PC-3 (cell line): ENCODE results near the gene AKT1. TPM values are rescaled to one million over a fixed set of nuclear protein-coding genes. Genes with fewer than 3 reads are reported as not detected.

Experiments used
- ATAC-seq: fragments of 200-7000 bp; cut with Tn5 transposase; 2 replicates; pipeline ENCODE4 v1.9.1; 2020; ENCODE audit warnings: mild to moderate bottlenecking, moderate library complexity
- BruUV-seq: library from RNA; stranded (reverse); fragments of 400-500 nt; replicated peaks from 2 replicates; lab custom pipeline; 2021; lab: Mats Ljungman, UMichigan
- CTCF ChIA-PET: fragments of 300-600 bp; sonication (Branson Sonifier 250); formaldehyde crosslinking; loops from one replicate; lab custom pipeline; 2022; ENCODE audit warnings: antibody characterized with exemption; lab: Charles Lee
- POLR2A ChIA-PET: fragments of 300-600 bp; sonication (Branson Sonifier 250); formaldehyde crosslinking; loops from one replicate; lab custom pipeline; 2022; ENCODE audit warnings: antibody characterized with exemption; ENCODE audit not compliant: unreplicated experiment; lab: Charles Lee
- DNase-seq: peaks from one replicate; pipeline ENCODE4 v3.0.0-alpha.2; 2015
- H2AFZ ChIP-seq: fragments of 300-600 bp; sonication (generic); 2 replicates; pipeline ENCODE4 v1.6.0; 2016; ENCODE audit warnings: antibody characterized with exemption, low read length
- H3F3A ChIP-seq: fragments of 300-600 bp; sonication (generic); one replicate; pipeline ENCODE4 v1.6.0; 2017; ENCODE audit warnings: antibody characterized with exemption, low read length, control low read depth, mild to moderate bottlenecking; ENCODE audit not compliant: unreplicated experiment
- H3K27ac ChIP-seq: fragments of 300-600 bp; sonication (generic); 2 replicates; pipeline ENCODE4 v1.5.1; 2016; ENCODE audit warnings: mild to moderate bottlenecking, low read length
- H3K27me3 ChIP-seq: fragments of 300-600 bp; sonication (generic); 2 replicates; pipeline ENCODE4 v1.6.1; 2016; ENCODE audit warnings: low read length, mixed read lengths
- H3K36me3 ChIP-seq: fragments of 300-600 bp; sonication (generic); 2 replicates; pipeline ENCODE4 v1.6.1; 2016; ENCODE audit warnings: low read depth, mixed run types, low read length, mixed read lengths
- H3K4me1 ChIP-seq: fragments of 300-600 bp; sonication (generic); 2 replicates; pipeline ENCODE4 v1.5.1; 2016; ENCODE audit warnings: low read length; ENCODE audit not compliant: insufficient read depth
- H3K4me2 ChIP-seq: fragments of 300-600 bp; sonication (generic); 2 replicates; pipeline ENCODE4 v1.6.0; 2016; ENCODE audit warnings: low read length
- H3K4me3 ChIP-seq: fragments of 300-600 bp; sonication (generic); 2 replicates; pipeline ENCODE4 v1.5.1; 2016; ENCODE audit warnings: mild to moderate bottlenecking, low read length, mixed read lengths
- H3K79me2 ChIP-seq: fragments of 300-600 bp; sonication (generic); 2 replicates; pipeline ENCODE4 v1.6.1; 2017; ENCODE audit warnings: low read length, mixed read lengths
- H3K9ac ChIP-seq: fragments of 300-600 bp; sonication (generic); 2 replicates; pipeline ENCODE4 v1.6.0; 2016; ENCODE audit warnings: mild to moderate bottlenecking, low read length
- H3K9me2 ChIP-seq: fragments of 300-600 bp; sonication (generic); replicated peaks from 2 replicates; pipeline ENCODE4 v1.6.1; 2016; ENCODE audit warnings: mixed run types, low read length, mixed read lengths
- H3K9me3 ChIP-seq: fragments of 300-600 bp; sonication (generic); 2 replicates; pipeline ENCODE4 v1.6.1; 2016; ENCODE audit warnings: low read length, mixed read lengths
- H4K20me1 ChIP-seq: fragments of 300-600 bp; sonication (generic); 2 replicates; pipeline ENCODE4 v1.6.1; 2016; ENCODE audit warnings: low read length, mixed read lengths
- EZH2 ChIP-seq: fragments of 300-600 bp; sonication (generic); IDR thresholded peaks from one replicate; pipeline ENCODE4 v1.6.1; 2017; ENCODE audit warnings: antibody characterized with exemption, mild to moderate bottlenecking, low read length; ENCODE audit not compliant: unreplicated experiment
- EZH2phosphoT487 ChIP-seq: fragments of 300-600 bp; sonication (generic); IDR thresholded peaks from 2 replicates; pipeline ENCODE4 v1.6.1; 2018; ENCODE audit warnings: mild to moderate bottlenecking, antibody characterized with exemption, low read length, borderline replicate concordance
- intact Hi-C: fragments of 100-400 bp; cut with micrococcal nuclease; formaldehyde crosslinking; loops from 2 replicates; pipeline ENCODE4 v1.9.0; 2023
- total RNA-seq: library from RNA; depleted of rRNA; stranded (reverse); fragments of >200 nt; gene quantifications from 2 replicates; pipeline ENCODE4 v1.2.3, GENCODE V29; 2014
- TF ChIP-seq, protein P1 (sequence below): fragments of 300-600 bp; sonication (generic); conservative IDR thresholded peaks from 2 replicates; pipeline ENCODE4 v1.5.1; 2017; ENCODE audit warnings: antibody characterized with exemption, low read depth, mild to moderate bottlenecking, low read length

Gene AKT1
- total RNA-seq, 1 experiment from 2014 or later: 196 TPM

- Histone ChIP-seq H3K4me2 (no peak overlapping the region), H2AFZ (no peak overlapping the region), H3K9ac (no peak overlapping the region), H3F3A (no peaks in the 10 kb centered on the region), H4K20me1 (0 out of 2 replicates have a peak, but pooled peaks cover 3% of the 10 kb centered on the region), H3K9me2 (no peaks in the 10 kb centered on the region), H3K36me3 (peaks cover 27% of the 10 kb centered on the region), H3K4me3 (no peak overlapping the region), H3K27me3 (no peaks in the 10 kb centered on the region), H3K79me2 (no peaks in the 10 kb centered on the region), H3K27ac (no peak overlapping the region), H3K4me1 (no peaks in the 10 kb centered on the region), H3K9me3 (no peaks in the 10 kb centered on the region)
- no peak for ATAC-seq
- no peak for DNase-seq
- CTCF ChIA-PET: interaction anchor here (0.5 kb wide), 1 partner anchor 28 kb away, joined by 3 read pairs; no protein-coding TSS in a partner anchor
- TF ChIP-seq EZH2 (no peak), EZH2phosphoT487 (no peak)
- TF ChIP-seq, protein P1, sequence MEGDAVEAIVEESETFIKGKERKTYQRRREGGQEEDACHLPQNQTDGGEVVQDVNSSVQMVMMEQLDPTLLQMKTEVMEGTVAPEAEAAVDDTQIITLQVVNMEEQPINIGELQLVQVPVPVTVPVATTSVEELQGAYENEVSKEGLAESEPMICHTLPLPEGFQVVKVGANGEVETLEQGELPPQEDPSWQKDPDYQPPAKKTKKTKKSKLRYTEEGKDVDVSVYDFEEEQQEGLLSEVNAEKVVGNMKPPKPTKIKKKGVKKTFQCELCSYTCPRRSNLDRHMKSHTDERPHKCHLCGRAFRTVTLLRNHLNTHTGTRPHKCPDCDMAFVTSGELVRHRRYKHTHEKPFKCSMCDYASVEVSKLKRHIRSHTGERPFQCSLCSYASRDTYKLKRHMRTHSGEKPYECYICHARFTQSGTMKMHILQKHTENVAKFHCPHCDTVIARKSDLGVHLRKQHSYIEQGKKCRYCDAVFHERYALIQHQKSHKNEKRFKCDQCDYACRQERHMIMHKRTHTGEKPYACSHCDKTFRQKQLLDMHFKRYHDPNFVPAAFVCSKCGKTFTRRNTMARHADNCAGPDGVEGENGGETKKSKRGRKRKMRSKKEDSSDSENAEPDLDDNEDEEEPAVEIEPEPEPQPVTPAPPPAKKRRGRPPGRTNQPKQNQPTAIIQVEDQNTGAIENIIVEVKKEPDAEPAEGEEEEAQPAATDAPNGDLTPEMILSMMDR: no peak
- BruUV-seq: no TSS peak
- POLR2A ChIA-PET: no interaction called here
- intact Hi-C loops: no loop called here
Observed at GRCh38 chr14:104771374-104771773, 24.2 kb downstream of the AKT1 start.

DNA sequence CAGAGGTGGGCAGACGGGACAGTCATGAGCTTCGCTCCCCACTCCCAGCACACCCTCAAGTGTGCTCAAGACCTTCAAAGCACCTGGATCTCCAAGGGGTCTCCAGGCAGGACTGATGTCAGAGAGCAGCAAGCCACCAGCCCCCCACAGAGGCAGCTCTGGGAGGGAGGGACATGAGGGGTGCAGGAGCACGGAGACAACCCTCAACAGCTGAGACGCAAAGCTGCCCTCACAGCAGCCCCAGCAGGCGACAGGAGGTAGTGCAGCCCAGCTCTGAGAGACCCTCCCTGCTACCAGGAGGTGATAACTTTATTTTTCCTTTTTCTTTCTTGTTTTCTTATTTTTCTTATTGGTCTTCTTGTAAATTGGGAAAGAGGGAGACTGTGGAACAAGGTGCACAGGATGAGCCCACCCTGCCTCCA is 24.7 kb downstream of the AKT1 start:
- Histone ChIP-seq H3K9ac (no peak overlapping the region), H3K27me3 (no peaks in the 10 kb centered on the region), H3K4me1 (no peaks in the 10 kb centered on the region), H3K4me2 (no peak overlapping the region), H3K4me3 (no peak overlapping the region), H3K9me3 (no peaks in the 10 kb centered on the region), H3K79me2 (no peaks in the 10 kb centered on the region), H3K27ac (no peak overlapping the region), H3K9me2 (no peaks in the 10 kb centered on the region), H3K36me3 (peaks cover 27% of the 10 kb centered on the region), H3F3A (no peaks in the 10 kb centered on the region), H4K20me1 (0 out of 2 replicates have a peak, but pooled peaks cover 3% of the 10 kb centered on the region), H2AFZ (no peak overlapping the region)
- CTCF ChIA-PET: interaction anchor here (0.5 kb wide), 1 partner anchor 29 kb away, joined by 3 read pairs; no protein-coding TSS in a partner anchor
- no peak for TF ChIP-seq EZH2phosphoT487
- TF ChIP-seq, protein P1: peak; percentile 63
- no peak for TF ChIP-seq EZH2
- intact Hi-C loops: no loop called here
- ATAC-seq (no peak), DNase-seq (peak; percentile 38)
- POLR2A ChIA-PET: no interaction called here
- BruUV-seq: no TSS peak

- ATAC-seq: no peak
Observed at GRCh38 chr14:104770072-104770579, 25.4 kb downstream of the AKT1 start.

More at GRCh38 chr14:104770072-104770579, 25.4 kb downstream of the AKT1 start:
- Histone ChIP-seq H3K9me2 (no peaks in the 10 kb centered on the region), H3K27ac (no peak overlapping the region), H3F3A (no peaks in the 10 kb centered on the region), H3K79me2 (no peaks in the 10 kb centered on the region), H4K20me1 (0 out of 2 replicates have a peak, but pooled peaks cover 3% of the 10 kb centered on the region), H3K4me2 (no peak overlapping the region), H2AFZ (no peak overlapping the region), H3K36me3 (peaks cover 27% of the 10 kb centered on the region), H3K4me1 (no peaks in the 10 kb centered on the region), H3K9ac (no peak overlapping the region), H3K27me3 (no peaks in the 10 kb centered on the region), H3K9me3 (no peaks in the 10 kb centered on the region), H3K4me3 (no peak overlapping the region)
- TF ChIP-seq EZH2 (no peak), EZH2phosphoT487 (no peak)
- TF ChIP-seq, protein P1: no peak
- DNase-seq: no peak
- ChIA-PET CTCF (no interaction called here), POLR2A (no interaction called here)
- intact Hi-C loops: no loop called here
- BruUV-seq: no TSS peak
